ENCODE measurements around the gene NRCAM. TPM values are rescaled to one million over a fixed set of nuclear protein-coding genes. Genes with fewer than 3 reads are reported as not detected.

The NRCAM gene
- total and polyA plus RNA-seq, 7 donors: 1.3 to 3.9 (median 1.8) TPM; not detected in 2

- intact Hi-C loops (cut with DNase I): no loop called here
Observed at GRCh38 chr7:108385834-108386422, 70.3 kb downstream of the NRCAM start.

GRCh38 chr7:108384716-108385483, 71.3 kb downstream of the NRCAM start:
- Histone ChIP-seq H3K27me3 (no peaks in the 10 kb centered on the region), H3K36me3 (no peaks in the 10 kb centered on the region), H3K27ac (no peak overlapping the region), H3K4me1 (no peaks in the 10 kb centered on the region), H3K9me3 (no peaks in the 10 kb centered on the region), H3K4me3 (no peak overlapping the region)
- 72 to 75% methylated on average over 5 of the region's 5 CpGs for WGBS, 2 donors
- DNase-seq: no peak
- TF ChIP-seq POLR2AphosphoS5 (IDR thresholded peaks at IDR 0.05) (no peak), CTCF (IDR thresholded peaks at IDR 0.05) (no peak), POLR2A (IDR thresholded peaks at IDR 0.05) (no peak), EP300 (IDR thresholded peaks at IDR 0.05) (no peak)
- intact Hi-C loops (cut with DNase I): no loop called here

More at GRCh38 chr7:108385834-108386422, 70.3 kb downstream of the NRCAM start:
- H3K27ac ChIP-seq: no peak overlapping the region
- H3K36me3 ChIP-seq: no peaks in the 10 kb centered on the region
- no peaks in the 10 kb centered on the region for H3K9me3 ChIP-seq
- TF ChIP-seq CTCF (IDR thresholded peaks at IDR 0.05) (no peak), POLR2AphosphoS5 (IDR thresholded peaks at IDR 0.05) (no peak), EP300 (IDR thresholded peaks at IDR 0.05) (no peak), POLR2A (IDR thresholded peaks at IDR 0.05) (no peak)
- H3K4me3 ChIP-seq: no peak overlapping the region
- 88 to 92% methylated on average over 2 of the region's 2 CpGs for WGBS, 2 donors
- no peak for DNase-seq
- H3K27me3 ChIP-seq: no peaks in the 10 kb centered on the region
- H3K4me1 ChIP-seq: no peaks in the 10 kb centered on the region

GRCh38 chr7:108382932-108383331, 73.3 kb downstream of the NRCAM start:
- Histone ChIP-seq H3K36me3 (no peaks in the 10 kb centered on the region), H3K4me1 (no peaks in the 10 kb centered on the region)
- WGBS, 2 donors: 60 to 69% methylated on average over 1 of the region's 1 CpG

GRCh38 chr7:108380517-108380916, 75.7 kb downstream of the NRCAM start:
- Histone ChIP-seq H3K9me3 (no peaks in the 10 kb centered on the region), H3K27me3 (no peaks in the 10 kb centered on the region), H3K27ac (no peak overlapping the region), H3K36me3 (no peaks in the 10 kb centered on the region), H3K4me3 (no peak overlapping the region), H3K4me1 (no peaks in the 10 kb centered on the region)
- DNase-seq: no peak
- intact Hi-C loops (cut with DNase I): no loop called here
- TF ChIP-seq POLR2A (IDR thresholded peaks at IDR 0.05) (no peak), EP300 (IDR thresholded peaks at IDR 0.05) (no peak), POLR2AphosphoS5 (IDR thresholded peaks at IDR 0.05) (no peak), CTCF (IDR thresholded peaks at IDR 0.05) (no peak)

More at GRCh38 chr7:108382932-108383331, 73.3 kb downstream of the NRCAM start:
- TF ChIP-seq EP300 (IDR thresholded peaks at IDR 0.05) (no peak), POLR2AphosphoS5 (IDR thresholded peaks at IDR 0.05) (no peak), CTCF (IDR thresholded peaks at IDR 0.05) (no peak), POLR2A (IDR thresholded peaks at IDR 0.05) (no peak)
- DNase-seq: no peak
- Histone ChIP-seq H3K9me3 (no peaks in the 10 kb centered on the region), H3K27me3 (no peaks in the 10 kb centered on the region), H3K4me3 (no peak overlapping the region), H3K27ac (no peak overlapping the region)
- intact Hi-C loops (cut with DNase I): no loop called here

Data from sigmoid colon (tissue), 7 donors.